Calu3 (cell line): ENCODE measurements around the gene RIN3. TPM values are rescaled to one million over a fixed set of nuclear protein-coding genes. Genes with fewer than 3 reads are reported as not detected.

ENCODE experiments used
- BruUV-seq: library from RNA; stranded (reverse); fragments of 400-500 nt; replicated peaks from 2 replicates; lab custom pipeline; 2021; lab: Mats Ljungman, UMichigan
- CTCF ChIA-PET: fragments of 300-600 bp; sonication (Branson Sonifier 250); formaldehyde crosslinking; loops from one replicate; lab custom pipeline; 2022; ENCODE audit warnings: antibody characterized with exemption; lab: Charles Lee
- DNase-seq: peaks from one replicate; pipeline ENCODE4 v3.0.0; 2022
- H3K27ac Mint-ChIP-seq: one replicate; pipeline ENCODE4 v1.8.0; 2022; ENCODE audit warnings: mixed read lengths; ENCODE audit not compliant: unreplicated experiment
- H3K27me3 Mint-ChIP-seq: one replicate; pipeline ENCODE4 v1.8.0; 2022; ENCODE audit warnings: mixed read lengths; ENCODE audit not compliant: unreplicated experiment
- H3K36me3 Mint-ChIP-seq: one replicate; pipeline ENCODE4 v1.8.0; 2022; ENCODE audit warnings: mild to moderate bottlenecking, moderate library complexity, mixed read lengths; ENCODE audit not compliant: insufficient read depth, unreplicated experiment
- H3K4me1 Mint-ChIP-seq: one replicate; pipeline ENCODE4 v1.8.0; 2022; ENCODE audit warnings: mild to moderate bottlenecking, low read depth, mixed read lengths; ENCODE audit not compliant: unreplicated experiment
- H3K4me3 Mint-ChIP-seq: one replicate; pipeline ENCODE4 v1.8.0; 2022; ENCODE audit warnings: mild to moderate bottlenecking, low read depth, moderate library complexity, mixed read lengths; ENCODE audit not compliant: unreplicated experiment
- H3K9me3 Mint-ChIP-seq: one replicate; pipeline ENCODE4 v1.8.0; 2022; ENCODE audit warnings: low read depth, mixed read lengths; ENCODE audit not compliant: unreplicated experiment
- CTCF ChIP-seq: fragments of 200-600 bp; IDR thresholded peaks from one replicate; pipeline ENCODE4 v1.8.0; 2022; ENCODE audit warnings: antibody characterized with exemption; ENCODE audit not compliant: unreplicated experiment
- intact Hi-C: fragments of 100-400 bp; cut with micrococcal nuclease; formaldehyde crosslinking; loops from one replicate; pipeline ENCODE4 v1.10.0; 2022; ENCODE audit not compliant: unreplicated experiment
- total RNA-seq: library from RNA; stranded (reverse); gene quantifications from 2 replicates; pipeline ENCODE4 v1.2.3, GENCODE V29; 2022

The RIN3 gene
- total RNA-seq, 1 experiment from 2014 or later = 13.8 TPM

GRCh38 chr14:92651106-92651757 lies 137.7 kb downstream of the RIN3 start:
- TF ChIP-seq CTCF = no peak
- Mint-ChIP-seq H3K4me3 (no peak overlapping the region), H3K4me1 (no peaks in the 10 kb centered on the region), H3K9me3 (no peaks in the 10 kb centered on the region), H3K27ac (no peak overlapping the region), H3K36me3 (no peaks in the 10 kb centered on the region), H3K27me3 (no peaks in the 10 kb centered on the region)
- DNase-seq = no peak
- intact Hi-C loops = no loop called here
- no TSS peak for BruUV-seq
- CTCF ChIA-PET = no interaction called here

GRCh38 chr14:92651758-92652406 lies 138.3 kb downstream of the RIN3 start:
- DNase-seq = no peak
- CTCF ChIA-PET = interaction anchor here (0.6 kb wide), 1 partner anchor 42 kb away, joined by 4 read pairs; no protein-coding TSS in a partner anchor
- Mint-ChIP-seq H3K4me3 (no peak overlapping the region), H3K9me3 (no peaks in the 10 kb centered on the region), H3K27ac (no peak overlapping the region), H3K4me1 (no peaks in the 10 kb centered on the region), H3K27me3 (no peaks in the 10 kb centered on the region), H3K36me3 (no peaks in the 10 kb centered on the region)
- no peak for TF ChIP-seq CTCF
- intact Hi-C loops = no loop called here
- TSS peak; percentile 30 for BruUV-seq

- Mint-ChIP-seq H3K27me3 (no peaks in the 10 kb centered on the region), H3K9me3 (no peaks in the 10 kb centered on the region), H3K4me3 (no peak overlapping the region), H3K4me1 (no peaks in the 10 kb centered on the region), H3K36me3 (peaks cover 5% of the 10 kb centered on the region), H3K27ac (no peak overlapping the region)
- TF ChIP-seq CTCF = no peak
- intact Hi-C loops = no loop called here
- DNase-seq = no peak
- CTCF ChIA-PET = interaction anchor here (0.6 kb wide), 1 partner anchor 43 kb away, joined by 4 read pairs; no protein-coding TSS in a partner anchor
- no TSS peak for BruUV-seq
Measured at GRCh38 chr14:92652413-92653151, 139.0 kb downstream of the RIN3 start.

- Mint-ChIP-seq H3K9me3 (no peaks in the 10 kb centered on the region), H3K4me1 (no peaks in the 10 kb centered on the region), H3K27me3 (no peaks in the 10 kb centered on the region), H3K27ac (no peak overlapping the region), H3K4me3 (no peak overlapping the region), H3K36me3 (peaks cover 5% of the 10 kb centered on the region)
- BruUV-seq = no TSS peak
- TF ChIP-seq CTCF = no peak
- no peak for DNase-seq
- intact Hi-C loops = no loop called here
- CTCF ChIA-PET = no interaction called here
Measured at GRCh38 chr14:92653162-92653651, 139.6 kb downstream of the RIN3 start.
